ENCODE results near the gene MT1H. TPM values are rescaled to one million over a fixed set of nuclear protein-coding genes. Genes with fewer than 3 reads are reported as not detected.

Gene MT1H
- total RNA-seq, 1 experiment from 2014 or later = not detected

DNA sequence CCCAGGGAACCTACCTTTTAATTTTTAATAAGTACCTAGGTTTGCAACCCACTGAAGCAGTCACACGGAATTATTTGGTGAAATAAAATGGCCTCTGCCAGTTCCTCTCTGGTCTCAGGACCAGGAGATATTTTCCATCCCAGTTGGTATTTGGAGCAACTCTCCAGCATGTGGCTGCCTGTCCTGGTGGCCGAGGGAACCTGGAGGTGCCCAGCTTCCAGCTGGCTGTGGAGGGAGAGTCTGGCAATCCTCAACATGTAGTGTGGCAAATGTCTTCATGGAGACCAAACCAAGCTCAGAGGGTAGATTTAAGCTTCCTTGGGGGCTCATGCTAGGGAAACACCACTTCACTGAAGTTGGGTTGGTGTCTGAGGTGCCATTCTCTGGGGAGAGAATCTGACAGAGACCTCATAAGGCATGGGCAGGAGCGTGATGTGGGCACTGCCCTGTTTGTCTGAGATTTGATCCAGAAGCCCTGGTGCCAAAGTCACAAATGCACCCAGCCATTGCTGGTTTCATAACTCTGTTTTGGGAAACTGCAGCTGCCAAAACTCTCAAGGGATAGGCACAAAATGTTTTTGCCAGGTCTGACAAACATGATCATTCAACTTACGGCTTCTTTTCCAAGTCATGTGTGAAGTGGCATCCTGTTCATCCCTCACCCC is 15.4 kb downstream of the MT1H start:
- Histone ChIP-seq H3K4me1 (ENCODE audit: control insufficient read depth in 1 of 2, insufficient read depth in 2 of 2, low read length in 2 of 2) (peaks cover 18 to 36% of the 10 kb centered on the region in 2 experiments), H2AFZ (ENCODE audit: low read depth, low read length, poor library complexity, severe bottlenecking) (no peak overlapping the region), H3K27me3 (ENCODE audit: insufficient read depth, low read length) (no peaks in the 10 kb centered on the region), H3K9ac (ENCODE audit: low read length) (no peak overlapping the region), H3K27ac (ENCODE audit: low read depth, low read length) (no peak overlapping the region), H3K79me2 (ENCODE audit: insufficient read depth, low read length) (no peaks in the 10 kb centered on the region), H3K9me3 (ENCODE audit: control insufficient read depth in 1 of 2, insufficient read depth in 1 of 2, low read depth in 1 of 2, low read length in 2 of 2) (no peaks in the 10 kb centered on the region), H3K9me2 (ENCODE audit: insufficient read depth) (no peaks in the 10 kb centered on the region), H3K4me3 (replicated peaks in 1 of 2; ENCODE audit: low read depth in 1 of 2, low read length in 2 of 2) (no peak overlapping the region), H4K20me1 (ENCODE audit: insufficient read depth) (no peaks in the 10 kb centered on the region), H3K4me2 (ENCODE audit: low read length) (no peak overlapping the region), H3K36me3 (ENCODE audit: control insufficient read depth in 1 of 2, insufficient read depth in 2 of 2, low read length in 2 of 2) (no peaks in the 10 kb centered on the region)
- no TSS peak for BruUV-seq (replicated peaks)
- intact Hi-C loops (cut with micrococcal nuclease) = loop anchor here (5.0 kb wide), 2 partner anchors 58 to 1183 kb away; partner anchors contain the start of gene MT1E
- DNase-seq (ENCODE audit: low read depth, low spot score) (no peak), ATAC-seq (no peak)
- CTCF ChIA-PET = no interaction called here
- POLR2A ChIA-PET = no interaction called here
- TF ChIP-seq POLR2A (IDR thresholded peaks at IDR 0.05; ENCODE audit: borderline replicate concordance, extremely low read depth, insufficient read depth, insufficient read length) (no peak), SRF (IDR thresholded peaks at IDR 0.05; ENCODE audit: low read depth) (no peak), EGR1 (IDR thresholded peaks at IDR 0.05; ENCODE audit: low read depth) (no peak), ELF1 (IDR thresholded peaks at IDR 0.05; ENCODE audit: borderline replicate concordance, low read depth) (no peak), ZNF274 (IDR thresholded peaks at IDR 0.05; ENCODE audit: low read depth, low read length) (no peak), EZH2phosphoT487 (IDR thresholded peaks at IDR 0.05; ENCODE audit: borderline replicate concordance) (no peak), CBX3 (IDR thresholded peaks at IDR 0.05; ENCODE audit: low read depth) (no peak), ZFX (IDR thresholded peaks at IDR 0.05) (no peak), TCF7L2 (IDR thresholded peaks at IDR 0.05; ENCODE audit: borderline replicate concordance, extremely low read depth, insufficient read depth, insufficient read length) (no peak), CEBPB (IDR thresholded peaks at IDR 0.05; ENCODE audit: low read depth) (no peak), RAD21 (IDR thresholded peaks at IDR 0.05; ENCODE audit: low read depth) (no peak), FOSL1 (IDR thresholded peaks at IDR 0.05; ENCODE audit: low read depth) (no peak), SP1 (IDR thresholded peaks at IDR 0.05; ENCODE audit: low read depth) (no peak), POLR2AphosphoS5 (IDR thresholded peaks at IDR 0.05; ENCODE audit: low read depth, low read length) (no peak), YY1 (IDR thresholded peaks at IDR 0.05; ENCODE audit: extremely low read depth, insufficient replicate concordance, low read depth, low read length) (no peak)
- TF ChIP-seq, protein P1, sequence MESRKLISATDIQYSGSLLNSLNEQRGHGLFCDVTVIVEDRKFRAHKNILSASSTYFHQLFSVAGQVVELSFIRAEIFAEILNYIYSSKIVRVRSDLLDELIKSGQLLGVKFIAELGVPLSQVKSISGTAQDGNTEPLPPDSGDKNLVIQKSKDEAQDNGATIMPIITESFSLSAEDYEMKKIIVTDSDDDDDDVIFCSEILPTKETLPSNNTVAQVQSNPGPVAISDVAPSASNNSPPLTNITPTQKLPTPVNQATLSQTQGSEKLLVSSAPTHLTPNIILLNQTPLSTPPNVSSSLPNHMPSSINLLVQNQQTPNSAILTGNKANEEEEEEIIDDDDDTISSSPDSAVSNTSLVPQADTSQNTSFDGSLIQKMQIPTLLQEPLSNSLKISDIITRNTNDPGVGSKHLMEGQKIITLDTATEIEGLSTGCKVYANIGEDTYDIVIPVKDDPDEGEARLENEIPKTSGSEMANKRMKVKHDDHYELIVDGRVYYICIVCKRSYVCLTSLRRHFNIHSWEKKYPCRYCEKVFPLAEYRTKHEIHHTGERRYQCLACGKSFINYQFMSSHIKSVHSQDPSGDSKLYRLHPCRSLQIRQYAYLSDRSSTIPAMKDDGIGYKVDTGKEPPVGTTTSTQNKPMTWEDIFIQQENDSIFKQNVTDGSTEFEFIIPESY (IDR thresholded peaks at IDR 0.05; ENCODE audit: extremely low read depth, insufficient replicate concordance, low read length) = no peak
- TF ChIP-seq, protein P2, sequence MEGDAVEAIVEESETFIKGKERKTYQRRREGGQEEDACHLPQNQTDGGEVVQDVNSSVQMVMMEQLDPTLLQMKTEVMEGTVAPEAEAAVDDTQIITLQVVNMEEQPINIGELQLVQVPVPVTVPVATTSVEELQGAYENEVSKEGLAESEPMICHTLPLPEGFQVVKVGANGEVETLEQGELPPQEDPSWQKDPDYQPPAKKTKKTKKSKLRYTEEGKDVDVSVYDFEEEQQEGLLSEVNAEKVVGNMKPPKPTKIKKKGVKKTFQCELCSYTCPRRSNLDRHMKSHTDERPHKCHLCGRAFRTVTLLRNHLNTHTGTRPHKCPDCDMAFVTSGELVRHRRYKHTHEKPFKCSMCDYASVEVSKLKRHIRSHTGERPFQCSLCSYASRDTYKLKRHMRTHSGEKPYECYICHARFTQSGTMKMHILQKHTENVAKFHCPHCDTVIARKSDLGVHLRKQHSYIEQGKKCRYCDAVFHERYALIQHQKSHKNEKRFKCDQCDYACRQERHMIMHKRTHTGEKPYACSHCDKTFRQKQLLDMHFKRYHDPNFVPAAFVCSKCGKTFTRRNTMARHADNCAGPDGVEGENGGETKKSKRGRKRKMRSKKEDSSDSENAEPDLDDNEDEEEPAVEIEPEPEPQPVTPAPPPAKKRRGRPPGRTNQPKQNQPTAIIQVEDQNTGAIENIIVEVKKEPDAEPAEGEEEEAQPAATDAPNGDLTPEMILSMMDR (IDR thresholded peaks at IDR 0.05 in 2 of 3, conservative IDR thresholded peaks at IDR 0.05 in 1 of 3; ENCODE audit: borderline replicate concordance in 1 of 3, insufficient read depth in 1 of 3, low read depth in 2 of 3, low read length in 2 of 3) = no peak
- RAD21 ChIA-PET (ENCODE audit: low non-redundant PET in 1 of 2, low total read pairs in 2 of 2, uncharacterized antibody in 2 of 2, unreplicated experiment in 2 of 2) = no interaction called here

Measured in HCT116 (cell line).